Ishikawa (cell line): Measurements from ENCODE around the gene SCFD2.

Source experiments
- CEBPB ChIP-seq: IDR thresholded peaks from 2 replicates; pipeline ENCODE4 v1.6.1; 2012
- CREB1 ChIP-seq: IDR thresholded peaks from 2 replicates; pipeline ENCODE4 v1.6.1; 2012; ENCODE audit warnings: low read depth
- EGR1 ChIP-seq: IDR thresholded peaks from 2 replicates; pipeline ENCODE4 v1.6.1; 2012
- EP300 ChIP-seq: IDR thresholded peaks from 2 replicates; pipeline ENCODE4 v1.6.1; 2012; ENCODE audit warnings: borderline replicate concordance
- FOXM1 ChIP-seq: IDR thresholded peaks from 2 replicates; pipeline ENCODE4 v1.6.1; 2012; ENCODE audit warnings: low read depth, borderline replicate concordance
- NFIC ChIP-seq: IDR thresholded peaks from 2 replicates; pipeline ENCODE4 v1.6.1; 2012
- RAD21 ChIP-seq: IDR thresholded peaks from 2 replicates; pipeline ENCODE4 v1.6.1; 2012; ENCODE audit warnings: low read depth
- TAF1 ChIP-seq: IDR thresholded peaks from 2 replicates; pipeline ENCODE4 v1.6.1; 2012; ENCODE audit warnings: low read depth, mild to moderate bottlenecking
- TCF12 ChIP-seq: IDR thresholded peaks from 2 replicates; pipeline ENCODE4 v1.6.1; 2012; ENCODE audit warnings: low read depth
- TEAD4 ChIP-seq: IDR thresholded peaks from 2 replicates; pipeline ENCODE4 v1.6.1; 2012
- YY1 ChIP-seq: IDR thresholded peaks from 2 replicates; pipeline ENCODE4 v1.6.1; 2012; ENCODE audit warnings: low read depth
- ZBTB7A ChIP-seq: IDR thresholded peaks from 2 replicates; pipeline ENCODE4 v1.6.1; 2012; ENCODE audit warnings: low read depth
- TF ChIP-seq, protein P1 (sequence below): IDR thresholded peaks from 2 replicates; pipeline ENCODE4 v1.6.1; 2012
- TF ChIP-seq, protein P2 (sequence below): IDR thresholded peaks from 2 replicates; pipeline ENCODE4 v1.6.1; 2012; ENCODE audit warnings: low read depth, mild to moderate bottlenecking
- TF ChIP-seq, protein P3 (sequence below): IDR thresholded peaks from 2 replicates; pipeline ENCODE4 v1.6.1; 2012

SCFD2 gene

DNA sequence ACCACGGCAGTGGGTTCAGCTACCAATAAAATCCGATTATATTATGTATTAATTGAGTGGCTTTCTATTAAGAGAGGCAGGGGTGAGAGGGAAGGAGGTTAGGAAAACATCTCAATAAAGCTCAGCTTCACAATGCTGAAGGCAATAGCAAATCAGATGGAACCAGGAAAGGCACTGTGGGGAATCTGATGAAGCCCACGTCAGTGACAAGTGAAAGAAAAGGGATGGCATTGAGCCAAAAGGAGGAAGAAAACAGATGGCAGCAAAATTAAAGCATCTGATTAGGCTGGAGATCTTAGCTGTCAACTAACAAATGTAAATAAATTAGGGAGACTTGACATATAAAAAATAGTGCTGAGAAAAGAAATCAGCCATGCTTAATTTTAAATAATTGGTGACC lies 322.8 kb downstream of the SCFD2 start:
- TF ChIP-seq EGR1 (no peak), EP300 (no peak), ZBTB7A (no peak), FOXM1 (no peak), TAF1 (no peak), NFIC (no peak), YY1 (no peak)
- TF ChIP-seq, protein P1, sequence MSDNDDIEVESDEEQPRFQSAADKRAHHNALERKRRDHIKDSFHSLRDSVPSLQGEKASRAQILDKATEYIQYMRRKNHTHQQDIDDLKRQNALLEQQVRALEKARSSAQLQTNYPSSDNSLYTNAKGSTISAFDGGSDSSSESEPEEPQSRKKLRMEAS = no peak

DNA sequence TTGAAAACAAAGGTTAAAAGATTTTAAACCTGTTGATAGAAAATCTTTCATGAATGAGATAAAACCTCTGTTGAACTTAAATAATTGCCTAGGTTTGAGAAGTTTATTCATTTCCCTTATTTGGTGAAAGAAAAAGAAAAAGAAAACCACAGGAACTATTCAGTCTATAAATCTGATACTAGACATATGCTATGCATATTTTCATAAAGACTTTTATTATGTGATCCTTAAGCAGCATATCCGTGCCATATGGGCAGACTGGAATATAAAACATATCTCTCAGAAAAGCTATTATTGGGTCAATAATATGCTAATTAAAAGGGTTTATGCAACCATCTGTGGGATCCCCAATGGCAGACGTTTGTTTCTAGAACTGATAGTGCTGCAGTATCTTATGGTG lies 325.0 kb downstream of the SCFD2 start:
- TF ChIP-seq YY1 (no peak), NFIC (no peak), EP300 (no peak), RAD21 (no peak), TAF1 (no peak), ZBTB7A (no peak), TEAD4 (no peak), CEBPB (no peak), EGR1 (no peak), FOXM1 (no peak), CREB1 (no peak), TCF12 (no peak)
- TF ChIP-seq, protein P2, sequence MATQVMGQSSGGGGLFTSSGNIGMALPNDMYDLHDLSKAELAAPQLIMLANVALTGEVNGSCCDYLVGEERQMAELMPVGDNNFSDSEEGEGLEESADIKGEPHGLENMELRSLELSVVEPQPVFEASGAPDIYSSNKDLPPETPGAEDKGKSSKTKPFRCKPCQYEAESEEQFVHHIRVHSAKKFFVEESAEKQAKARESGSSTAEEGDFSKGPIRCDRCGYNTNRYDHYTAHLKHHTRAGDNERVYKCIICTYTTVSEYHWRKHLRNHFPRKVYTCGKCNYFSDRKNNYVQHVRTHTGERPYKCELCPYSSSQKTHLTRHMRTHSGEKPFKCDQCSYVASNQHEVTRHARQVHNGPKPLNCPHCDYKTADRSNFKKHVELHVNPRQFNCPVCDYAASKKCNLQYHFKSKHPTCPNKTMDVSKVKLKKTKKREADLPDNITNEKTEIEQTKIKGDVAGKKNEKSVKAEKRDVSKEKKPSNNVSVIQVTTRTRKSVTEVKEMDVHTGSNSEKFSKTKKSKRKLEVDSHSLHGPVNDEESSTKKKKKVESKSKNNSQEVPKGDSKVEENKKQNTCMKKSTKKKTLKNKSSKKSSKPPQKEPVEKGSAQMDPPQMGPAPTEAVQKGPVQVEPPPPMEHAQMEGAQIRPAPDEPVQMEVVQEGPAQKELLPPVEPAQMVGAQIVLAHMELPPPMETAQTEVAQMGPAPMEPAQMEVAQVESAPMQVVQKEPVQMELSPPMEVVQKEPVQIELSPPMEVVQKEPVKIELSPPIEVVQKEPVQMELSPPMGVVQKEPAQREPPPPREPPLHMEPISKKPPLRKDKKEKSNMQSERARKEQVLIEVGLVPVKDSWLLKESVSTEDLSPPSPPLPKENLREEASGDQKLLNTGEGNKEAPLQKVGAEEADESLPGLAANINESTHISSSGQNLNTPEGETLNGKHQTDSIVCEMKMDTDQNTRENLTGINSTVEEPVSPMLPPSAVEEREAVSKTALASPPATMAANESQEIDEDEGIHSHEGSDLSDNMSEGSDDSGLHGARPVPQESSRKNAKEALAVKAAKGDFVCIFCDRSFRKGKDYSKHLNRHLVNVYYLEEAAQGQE = no peak
- TF ChIP-seq, protein P3, sequence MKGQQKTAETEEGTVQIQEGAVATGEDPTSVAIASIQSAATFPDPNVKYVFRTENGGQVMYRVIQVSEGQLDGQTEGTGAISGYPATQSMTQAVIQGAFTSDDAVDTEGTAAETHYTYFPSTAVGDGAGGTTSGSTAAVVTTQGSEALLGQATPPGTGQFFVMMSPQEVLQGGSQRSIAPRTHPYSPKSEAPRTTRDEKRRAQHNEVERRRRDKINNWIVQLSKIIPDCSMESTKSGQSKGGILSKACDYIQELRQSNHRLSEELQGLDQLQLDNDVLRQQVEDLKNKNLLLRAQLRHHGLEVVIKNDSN = no peak
- TF ChIP-seq, protein P1 = no peak

DNA sequence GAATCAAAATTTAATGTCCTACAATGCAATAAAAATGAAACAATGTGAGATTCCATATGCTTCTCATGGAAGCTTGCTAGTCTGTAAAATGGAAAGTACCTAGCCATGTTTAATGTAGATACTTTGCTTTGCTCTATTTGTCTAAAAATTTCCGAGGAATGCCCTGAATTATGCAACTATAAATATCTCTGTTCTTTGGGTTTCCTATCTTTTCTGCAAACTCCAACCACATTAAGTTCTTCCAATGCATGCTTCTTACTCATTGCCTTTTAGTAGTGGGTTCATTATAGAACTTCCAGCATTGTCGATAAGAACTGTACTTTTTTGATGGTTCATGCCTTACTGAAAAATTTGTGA lies 325.4 kb downstream of the SCFD2 start:
- TF ChIP-seq, protein P3 = no peak
- TF ChIP-seq, protein P2 = no peak
- TF ChIP-seq RAD21 (no peak), NFIC (no peak), EGR1 (no peak), ZBTB7A (no peak)

DNA sequence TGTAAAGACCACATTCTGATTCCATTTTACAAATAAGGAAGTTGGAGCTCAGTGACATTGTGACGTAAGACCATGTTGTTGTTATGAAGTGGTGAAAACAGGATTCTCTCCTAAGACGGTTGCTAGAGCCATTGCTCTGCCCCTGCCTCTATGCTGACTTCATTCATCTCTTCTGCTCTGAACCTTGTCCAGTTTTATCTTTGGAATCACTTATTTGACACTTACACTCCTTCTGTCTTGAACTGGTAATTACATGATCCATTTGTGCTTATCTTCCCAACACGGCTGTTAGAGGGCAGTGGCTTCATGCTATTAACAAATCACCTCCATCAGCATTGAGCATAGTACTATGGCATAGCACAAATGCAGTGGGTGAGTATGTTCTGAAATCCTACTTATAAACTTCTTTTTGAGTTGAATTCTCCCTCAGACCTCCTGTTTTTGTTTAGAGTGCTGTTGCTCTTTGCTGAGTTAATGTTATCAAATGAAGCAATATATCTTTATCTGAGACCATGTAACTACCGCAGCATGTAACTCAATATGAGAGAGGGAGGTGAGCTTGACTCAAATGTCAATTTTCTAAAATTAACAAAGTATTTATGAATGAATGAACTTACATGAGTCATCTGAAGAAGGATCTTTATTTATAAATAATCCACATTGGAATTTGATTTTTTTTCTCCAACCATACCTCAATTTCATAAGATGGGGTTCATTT lies 326.0 kb downstream of the SCFD2 start:
- TF ChIP-seq, protein P3 = no peak
- TF ChIP-seq EP300 (no peak), TCF12 (no peak), YY1 (no peak), CEBPB (no peak), TAF1 (no peak), EGR1 (no peak), CREB1 (no peak), NFIC (no peak), TEAD4 (no peak)

DNA sequence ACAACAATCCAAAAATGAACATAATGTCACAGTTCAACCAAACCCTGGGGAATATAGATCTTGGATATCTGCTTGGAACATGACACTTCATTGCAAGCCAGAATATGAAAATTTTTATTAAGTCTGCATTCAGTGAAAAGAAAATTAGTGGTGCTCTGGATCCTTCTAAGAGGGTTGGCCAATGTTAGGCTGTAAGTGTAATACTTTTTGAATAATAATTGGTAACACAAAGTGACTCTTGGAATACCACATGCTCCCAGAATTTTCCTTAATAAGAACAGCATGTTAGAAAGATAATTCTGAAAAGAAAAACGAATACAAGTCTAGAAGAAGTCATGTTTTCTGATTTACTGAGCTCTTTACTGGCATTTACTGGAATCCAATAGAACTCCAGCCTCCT lies 328.0 kb downstream of the SCFD2 start:
- TF ChIP-seq FOXM1 (no peak), TAF1 (no peak), YY1 (no peak), ZBTB7A (no peak), EGR1 (no peak), CEBPB (no peak), RAD21 (no peak)
- TF ChIP-seq, protein P1 = no peak
- TF ChIP-seq, protein P2 = no peak
